ENCODE data around the gene KIAA0753.

DNA sequence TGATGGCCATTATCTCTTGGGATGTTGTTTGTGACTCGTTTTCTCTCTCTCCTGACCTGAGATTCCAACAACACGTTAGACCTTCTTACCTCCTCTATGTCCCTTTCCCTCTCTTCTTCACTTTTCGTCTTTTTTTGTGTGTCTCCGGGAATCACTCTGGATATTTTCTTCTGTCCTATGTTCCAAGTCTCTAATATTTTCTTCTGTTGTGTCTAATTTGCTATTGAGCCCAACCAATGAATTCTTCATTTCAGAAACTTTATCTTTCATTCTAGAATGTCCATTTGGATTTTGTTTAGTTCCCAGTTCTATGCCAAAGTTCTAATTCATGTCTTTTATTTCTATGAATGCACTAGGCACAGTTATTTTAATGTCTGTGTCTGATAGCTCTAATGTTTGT lies 57.1 kb downstream of the KIAA0753 start:
- TF ChIP-seq, protein P1, sequence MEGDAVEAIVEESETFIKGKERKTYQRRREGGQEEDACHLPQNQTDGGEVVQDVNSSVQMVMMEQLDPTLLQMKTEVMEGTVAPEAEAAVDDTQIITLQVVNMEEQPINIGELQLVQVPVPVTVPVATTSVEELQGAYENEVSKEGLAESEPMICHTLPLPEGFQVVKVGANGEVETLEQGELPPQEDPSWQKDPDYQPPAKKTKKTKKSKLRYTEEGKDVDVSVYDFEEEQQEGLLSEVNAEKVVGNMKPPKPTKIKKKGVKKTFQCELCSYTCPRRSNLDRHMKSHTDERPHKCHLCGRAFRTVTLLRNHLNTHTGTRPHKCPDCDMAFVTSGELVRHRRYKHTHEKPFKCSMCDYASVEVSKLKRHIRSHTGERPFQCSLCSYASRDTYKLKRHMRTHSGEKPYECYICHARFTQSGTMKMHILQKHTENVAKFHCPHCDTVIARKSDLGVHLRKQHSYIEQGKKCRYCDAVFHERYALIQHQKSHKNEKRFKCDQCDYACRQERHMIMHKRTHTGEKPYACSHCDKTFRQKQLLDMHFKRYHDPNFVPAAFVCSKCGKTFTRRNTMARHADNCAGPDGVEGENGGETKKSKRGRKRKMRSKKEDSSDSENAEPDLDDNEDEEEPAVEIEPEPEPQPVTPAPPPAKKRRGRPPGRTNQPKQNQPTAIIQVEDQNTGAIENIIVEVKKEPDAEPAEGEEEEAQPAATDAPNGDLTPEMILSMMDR (IDR thresholded peaks at IDR 0.05; ENCODE audit: low read length): no peak
- TF ChIP-seq EZH2 (optimal IDR thresholded peaks at IDR 0.05; ENCODE audit: low read depth, low read length): no peak

All from MM.1S (cell line).